ENCODE data around the gene TMPRSS9. TPM values are rescaled to one million over a fixed set of nuclear protein-coding genes. Genes with fewer than 3 reads are reported as not detected.

TMPRSS9 gene
- under 1 TPM; 0.13 to 0.49 (median 0.31) TPM for polyA plus RNA-seq (ENCODE audit: insufficient read length in 4 of 4)

- DNase-seq (ENCODE audit: low read depth in 4 of 4, low spot score in 3 of 4) = no peak
These were observed at the start of gene TMPRSS9 for GRCh38 chr19:2359992-2360685. Gene TMPRSS9 (plus strand): TSS chr19:2360265. CDS start chr19:2389786, 29,521 bp downstream.

- DNase-seq (ENCODE audit: low read depth in 4 of 4, low spot score in 3 of 4) = no peak
These were observed 49.0 kb upstream of the TMPRSS9 start for GRCh38 chr19:2311093-2311492.

GRCh38 chr19:2312820-2313501, 47.1 kb upstream of the TMPRSS9 start:
- no peak for DNase-seq (ENCODE audit: low read depth in 4 of 4, low spot score in 3 of 4)

GRCh38 chr19:2315121-2315817, 44.8 kb upstream of the TMPRSS9 start:
- no peak for DNase-seq (ENCODE audit: low read depth in 4 of 4, low spot score in 3 of 4)

GRCh38 chr19:2315818-2316353, 44.2 kb upstream of the TMPRSS9 start:
- DNase-seq (ENCODE audit: low read depth in 4 of 4, low spot score in 3 of 4) = no peak

- no peak for DNase-seq (ENCODE audit: low read depth in 4 of 4, low spot score in 3 of 4)
These were observed 42.8 kb upstream of the TMPRSS9 start for GRCh38 chr19:2317300-2317699.

- DNase-seq (ENCODE audit: low read depth in 4 of 4, low spot score in 3 of 4) = no peak
These were observed 42.3 kb upstream of the TMPRSS9 start for GRCh38 chr19:2317756-2318155.

- no peak for DNase-seq (ENCODE audit: low read depth in 4 of 4, low spot score in 3 of 4)
These were observed 41.1 kb upstream of the TMPRSS9 start for GRCh38 chr19:2318923-2319322.

- no peak for DNase-seq (ENCODE audit: low read depth in 4 of 4, low spot score in 3 of 4)
These were observed 40.5 kb upstream of the TMPRSS9 start for GRCh38 chr19:2319551-2319950.

GRCh38 chr19:2320049-2320448, 40.0 kb upstream of the TMPRSS9 start:
- DNase-seq (ENCODE audit: low read depth in 4 of 4, low spot score in 3 of 4) = no peak

- no peak for DNase-seq (ENCODE audit: low read depth in 4 of 4, low spot score in 3 of 4)
These were observed 39.1 kb upstream of the TMPRSS9 start for GRCh38 chr19:2320939-2321338.

GRCh38 chr19:2321565-2322283, 38.3 kb upstream of the TMPRSS9 start:
- no peak for DNase-seq (ENCODE audit: low read depth in 4 of 4, low spot score in 3 of 4)

GRCh38 chr19:2323707-2324106, 36.4 kb upstream of the TMPRSS9 start:
- no peak for DNase-seq (ENCODE audit: low read depth in 4 of 4, low spot score in 3 of 4)

GRCh38 chr19:2324220-2324948, 35.7 kb upstream of the TMPRSS9 start:
- DNase-seq (ENCODE audit: low read depth in 4 of 4, low spot score in 3 of 4) = no peak

GRCh38 chr19:2325281-2326046, 34.6 kb upstream of the TMPRSS9 start:
- DNase-seq (ENCODE audit: low read depth in 4 of 4, low spot score in 3 of 4) = no peak

- DNase-seq (ENCODE audit: low read depth in 4 of 4, low spot score in 3 of 4) = no peak
These were observed 33.2 kb upstream of the TMPRSS9 start for GRCh38 chr19:2326699-2327360.

- DNase-seq (ENCODE audit: low read depth in 4 of 4, low spot score in 3 of 4) = no peak
These were observed 32.2 kb upstream of the TMPRSS9 start for GRCh38 chr19:2327773-2328400.
